ENCODE measurements around the gene CDCA5. TPM values are rescaled to one million over a fixed set of nuclear protein-coding genes. Genes with fewer than 3 reads are reported as not detected.
A peak's percentile ranks its signal among the peaks of the same experiment; 100 is the strongest.

The CDCA5 gene
- total RNA-seq, 2 donors from 2014 or later, result 2.3 TPM; not detected in 1

GRCh38 chr11:65059959-65060824, 23.6 kb downstream of the CDCA5 start:
- no peak for TF ChIP-seq POLR2A (IDR thresholded peaks at IDR 0.05)
- no peak for TF ChIP-seq CTCF (IDR thresholded peaks at IDR 0.05)
- no peak overlapping the region for H3K27ac ChIP-seq
- intact Hi-C loops (cut with DNase I), result no loop called here
- WGBS, 2 donors, result 11 to 41% methylated on average over 6 to 10 of the region's 10 CpGs
- H3K9me3 ChIP-seq, result no peaks in the 10 kb centered on the region
- no peaks in the 10 kb centered on the region for H3K27me3 ChIP-seq
- no peaks in the 10 kb centered on the region for H3K36me3 ChIP-seq (replicated peaks in 1 of 2; ENCODE audit: insufficient read depth in 1 of 2, low read depth in 2 of 2)
- ATAC-seq (peak; percentile 24), DNase-seq (no peak)
- H3K4me3 ChIP-seq, result no peak overlapping the region
- H3K4me1 ChIP-seq, result no peaks in the 10 kb centered on the region

GRCh38 chr11:65059523-65059922, 24.3 kb downstream of the CDCA5 start:
- no peaks in the 10 kb centered on the region for H3K36me3 ChIP-seq (replicated peaks in 1 of 2; ENCODE audit: insufficient read depth in 1 of 2, low read depth in 2 of 2)
- H3K4me1 ChIP-seq, result no peaks in the 10 kb centered on the region
- no peak overlapping the region for H3K4me3 ChIP-seq
- H3K9me3 ChIP-seq, result no peaks in the 10 kb centered on the region
- no peak for TF ChIP-seq CTCF (IDR thresholded peaks at IDR 0.05)
- no peak for TF ChIP-seq POLR2A (IDR thresholded peaks at IDR 0.05)
- DNase-seq (no peak), ATAC-seq (no peak)
- intact Hi-C loops (cut with DNase I), result no loop called here
- H3K27me3 ChIP-seq, result no peaks in the 10 kb centered on the region
- H3K27ac ChIP-seq, result no peak overlapping the region
- WGBS, 2 donors, result 50 to 82% methylated on average over 3 of the region's 3 CpGs

GRCh38 chr11:65058419-65059054, 25.3 kb downstream of the CDCA5 start, which contains the start of gene NAALADL1:
TSS of gene NAALADL1 (minus strand) at chr11:65058553. CDS start at chr11:65058521, 32 bp downstream.
- no peaks in the 10 kb centered on the region for H3K4me1 ChIP-seq
- intact Hi-C loops (cut with DNase I), result no loop called here
- no peaks in the 10 kb centered on the region for H3K36me3 ChIP-seq (replicated peaks in 1 of 2; ENCODE audit: insufficient read depth in 1 of 2, low read depth in 2 of 2)
- H3K9me3 ChIP-seq, result no peaks in the 10 kb centered on the region
- no peak within 1 kb of the TSS for H3K4me3 ChIP-seq
- no peak within 1 kb of the TSS for H3K27ac ChIP-seq
- no peak for TF ChIP-seq POLR2A (IDR thresholded peaks at IDR 0.05)
- TF ChIP-seq CTCF (IDR thresholded peaks at IDR 0.05), result no peak
- H3K27me3 ChIP-seq, result no peaks in the 10 kb centered on the region
- ATAC-seq (no peak), DNase-seq (no peak)
- 54 to 68% methylated on average over 4 to 7 of the region's 8 CpGs for WGBS, 2 donors

GRCh38 chr11:65058012-65058411, 25.8 kb downstream of the CDCA5 start:
- Histone ChIP-seq H3K4me3 (no peak overlapping the region), H3K9me3 (no peaks in the 10 kb centered on the region), H3K27me3 (no peaks in the 10 kb centered on the region), H3K27ac (no peak overlapping the region), H3K4me1 (no peaks in the 10 kb centered on the region), H3K36me3 (replicated peaks in 1 of 2; ENCODE audit: insufficient read depth in 1 of 2, low read depth in 2 of 2) (no peaks in the 10 kb centered on the region)
- intact Hi-C loops (cut with DNase I), result no loop called here
- no peak for DNase-seq
- 82% methylated on average over 10 of the region's 13 CpGs; no CpG with 5 or more reads in 1 of the 2 donors for WGBS, 2 donors
- no peak for TF ChIP-seq POLR2A (IDR thresholded peaks at IDR 0.05)
- TF ChIP-seq CTCF (IDR thresholded peaks at IDR 0.05), result no peak
- ATAC-seq, result no peak
